WTC11 (cell line): Measurements from ENCODE around the gene NHSL2. TPM values are rescaled to one million over a fixed set of nuclear protein-coding genes. Genes with fewer than 3 reads are reported as not detected.

Source experiments
- ATAC-seq: fragments of 200-7000 bp; cut with Tn5 transposase; 2 replicates; pipeline ENCODE4 v1.10.0; 2021; ENCODE audit warnings: mild to moderate bottlenecking, moderate library complexity
- CTCF ChIA-PET: fragments of 300-600 bp; sonication (Branson Sonifier 250); formaldehyde crosslinking; loops from one replicate; lab custom pipeline; 2021; ENCODE audit warnings: antibody characterized with exemption; lab: Charles Lee
- POLR2A ChIA-PET: fragments of 350-600 bp; sonication (Branson Sonifier 250); formaldehyde crosslinking; loops from one replicate; lab custom pipeline; 2021; ENCODE audit warnings: antibody characterized with exemption; lab: Charles Lee
- DNase-seq: peaks from one replicate; pipeline ENCODE4 v3.0.0; 2021; ENCODE audit warnings: low spot score
- H3K27ac Mint-ChIP-seq: 2 replicates; pipeline ENCODE4 v1.8.0; 2021; ENCODE audit warnings: mixed read lengths
- H3K27me3 Mint-ChIP-seq: 2 replicates; pipeline ENCODE4 v1.8.0; 2021; ENCODE audit warnings: low read depth, mild to moderate bottlenecking, moderate library complexity, mixed read lengths
- H3K36me3 Mint-ChIP-seq: 2 replicates; pipeline ENCODE4 v1.8.0; 2021; ENCODE audit warnings: mixed read lengths
- H3K4me1 Mint-ChIP-seq: 2 replicates; pipeline ENCODE4 v1.8.0; 2022; ENCODE audit warnings: mixed read lengths
- H3K4me3 Mint-ChIP-seq: 2 replicates; pipeline ENCODE4 v1.8.0; 2021; ENCODE audit warnings: mild to moderate bottlenecking, moderate library complexity, mixed read lengths
- H3K9me3 Mint-ChIP-seq: 2 replicates; pipeline ENCODE4 v1.8.0; 2021; ENCODE audit warnings: mixed read lengths
- ATF1 ChIP-seq: sonication (generic); formaldehyde crosslinking; IDR thresholded peaks from 2 replicates; pipeline ENCODE4 v1.8.1; 2023; ENCODE audit warnings: mild to moderate bottlenecking, moderate library complexity, missing genetic modification reagents
- CBFB ChIP-seq: sonication (generic); formaldehyde crosslinking; IDR thresholded peaks from 2 replicates; pipeline ENCODE4 v1.8.1; 2022; ENCODE audit warnings: mild to moderate bottlenecking, low read depth, missing genetic modification reagents
- CREM ChIP-seq: sonication (generic); formaldehyde crosslinking; IDR thresholded peaks from 2 replicates; pipeline ENCODE4 v1.8.1; 2022; ENCODE audit warnings: mild to moderate bottlenecking, missing genetic modification reagents, moderate library complexity
- E2F1 ChIP-seq: sonication (generic); formaldehyde crosslinking; IDR thresholded peaks from 2 replicates; pipeline ENCODE4 v1.8.0; 2022; ENCODE audit warnings: mild to moderate bottlenecking, missing genetic modification reagents
- E2F4 ChIP-seq: sonication (generic); formaldehyde crosslinking; IDR thresholded peaks from 2 replicates; pipeline ENCODE4 v1.8.1; 2022; ENCODE audit warnings: low read depth, mild to moderate bottlenecking, moderate library complexity, missing genetic modification reagents, borderline replicate concordance
- FOXJ3 ChIP-seq: sonication (generic); formaldehyde crosslinking; IDR thresholded peaks from 2 replicates; pipeline ENCODE4 v1.9.0; 2021; ENCODE audit warnings: missing genetic modification reagents, mild to moderate bottlenecking, borderline replicate concordance
- FOXP4 ChIP-seq: sonication (generic); formaldehyde crosslinking; IDR thresholded peaks from 2 replicates; pipeline ENCODE4 v1.8.0; 2022; ENCODE audit warnings: mild to moderate bottlenecking, missing genetic modification reagents
- GTF2I ChIP-seq: fragments of 250-450 bp; sonication (Bioruptor Pico); conservative IDR thresholded peaks from 2 replicates; pipeline ENCODE4 v1.4.0; 2021; ENCODE audit warnings: mild to moderate bottlenecking
- HMGXB4 ChIP-seq: sonication (generic); formaldehyde crosslinking; IDR thresholded peaks from 2 replicates; pipeline ENCODE4 v1.8.1; 2023; ENCODE audit warnings: mild to moderate bottlenecking, moderate library complexity, missing genetic modification reagents
- MYBL2 ChIP-seq: sonication (generic); formaldehyde crosslinking; IDR thresholded peaks from 2 replicates; pipeline ENCODE4 v1.8.1; 2023; ENCODE audit warnings: mild to moderate bottlenecking, moderate library complexity, missing genetic modification reagents
- PRDM15 ChIP-seq: sonication (generic); formaldehyde crosslinking; IDR thresholded peaks from 2 replicates; pipeline ENCODE4 v1.8.0; 2022; ENCODE audit warnings: missing genetic modification reagents
- STAT6 ChIP-seq: sonication (generic); formaldehyde crosslinking; conservative IDR thresholded peaks from 2 replicates; pipeline ENCODE4 v1.8.1; 2023; ENCODE audit warnings: mild to moderate bottlenecking, low read depth, missing genetic modification reagents, moderate library complexity
- ZBTB21 ChIP-seq: sonication (generic); formaldehyde crosslinking; IDR thresholded peaks from 2 replicates; pipeline ENCODE4 v1.8.1; 2023; ENCODE audit warnings: mild to moderate bottlenecking, missing genetic modification reagents, borderline replicate concordance
- ZNF423 ChIP-seq: fragments of 250-450 bp; sonication (Bioruptor Pico); IDR thresholded peaks from 2 replicates; pipeline ENCODE4 v2.1.2; 2022; ENCODE audit warnings: mild to moderate bottlenecking, moderate library complexity
- ZNF512 ChIP-seq: sonication (generic); formaldehyde crosslinking; IDR thresholded peaks from 2 replicates; pipeline ENCODE4 v1.8.1; 2022; ENCODE audit warnings: missing genetic modification reagents, borderline replicate concordance
- total RNA-seq: library from RNA; stranded (reverse); gene quantifications from 3 replicates; pipeline ENCODE4 v1.2.3, GENCODE V29; 2021

Gene NHSL2
- total RNA-seq, 1 experiment from 2014 or later: 7.9 TPM

- H3K9me3 Mint-ChIP-seq: no peaks in the 10 kb centered on the region
- no peak overlapping the region for H3K27ac Mint-ChIP-seq
- 0 out of 2 replicates have a peak, but pooled peaks have one; percentile 53 for ATAC-seq
Observed at GRCh38 chrX:72107320-72107719, 196.7 kb downstream of the NHSL2 start.

GRCh38 chrX:72107841-72108595 is 197.4 kb downstream of the NHSL2 start:
- Mint-ChIP-seq H3K4me1 (peaks cover 20% of the 10 kb centered on the region), H3K27ac (no peak overlapping the region; the same call in 1 of the 2 replicates), H3K4me3 (no peak overlapping the region), H3K27me3 (no peaks in the 10 kb centered on the region), H3K9me3 (no peaks in the 10 kb centered on the region), H3K36me3 (no peaks in the 10 kb centered on the region)
- DNase-seq (no peak), ATAC-seq (no peak)
- ChIA-PET POLR2A (no interaction called here), CTCF (interaction anchor here (1.4 kb wide), 1 partner anchor 18 kb away, joined by 4 read pairs; no protein-coding TSS in a partner anchor)
- TF ChIP-seq ATF1 (CRISPR knock-in tag): no peak

More at GRCh38 chrX:72107320-72107719, 196.7 kb downstream of the NHSL2 start:
- H3K27me3 Mint-ChIP-seq: no peaks in the 10 kb centered on the region
- H3K4me3 Mint-ChIP-seq: no peak overlapping the region
- no peaks in the 10 kb centered on the region for H3K36me3 Mint-ChIP-seq
- ChIA-PET POLR2A (no interaction called here), CTCF (interaction anchor here (1.4 kb wide), 1 partner anchor 19 kb away, joined by 4 read pairs; no protein-coding TSS in a partner anchor)
- H3K4me1 Mint-ChIP-seq: peaks cover 20% of the 10 kb centered on the region
- TF ChIP-seq FOXJ3 (CRISPR knock-in tag): no peak
- TF ChIP-seq E2F1 (CRISPR knock-in tag): no peak
- TF ChIP-seq, all 79 proteins: peak for 0
- no peak for DNase-seq

- CTCF ChIA-PET: no interaction called here
- no peaks in the 10 kb centered on the region for H3K27me3 Mint-ChIP-seq
- H3K9me3 Mint-ChIP-seq: no peaks in the 10 kb centered on the region
- no peak overlapping the region for H3K27ac Mint-ChIP-seq
- DNase-seq: no peak
- H3K36me3 Mint-ChIP-seq: no peaks in the 10 kb centered on the region
- ATAC-seq: no peak
- no peak overlapping the region for H3K4me3 Mint-ChIP-seq
- H3K4me1 Mint-ChIP-seq: peaks cover 21% of the 10 kb centered on the region
- POLR2A ChIA-PET: no interaction called here
- no peak for TF ChIP-seq MYBL2
- no peak for TF ChIP-seq STAT6 (CRISPR knock-in tag)
- no peak for TF ChIP-seq CREM (CRISPR knock-in tag)
- no peak for TF ChIP-seq ZNF512 (CRISPR knock-in tag)
- TF ChIP-seq PRDM15 (CRISPR knock-in tag): no peak
- no peak for TF ChIP-seq E2F4 (CRISPR knock-in tag)
- no peak for TF ChIP-seq HMGXB4 (CRISPR knock-in tag)
- no peak for TF ChIP-seq CBFB (CRISPR knock-in tag)
- TF ChIP-seq ZBTB21: no peak
- TF ChIP-seq GTF2I (CRISPR knock-in tag): no peak
- no peak for TF ChIP-seq ZNF423
- TF ChIP-seq FOXP4: no peak
Observed at GRCh38 chrX:72108666-72109065, 198.0 kb downstream of the NHSL2 start.
